Measurements from ENCODE around the gene DLK1. TPM values are rescaled to one million over a fixed set of nuclear protein-coding genes. Genes with fewer than 3 reads are reported as not detected.

The DLK1 gene
- total RNA-seq, 2 experiments from 2014 or later = not detected

DNA sequence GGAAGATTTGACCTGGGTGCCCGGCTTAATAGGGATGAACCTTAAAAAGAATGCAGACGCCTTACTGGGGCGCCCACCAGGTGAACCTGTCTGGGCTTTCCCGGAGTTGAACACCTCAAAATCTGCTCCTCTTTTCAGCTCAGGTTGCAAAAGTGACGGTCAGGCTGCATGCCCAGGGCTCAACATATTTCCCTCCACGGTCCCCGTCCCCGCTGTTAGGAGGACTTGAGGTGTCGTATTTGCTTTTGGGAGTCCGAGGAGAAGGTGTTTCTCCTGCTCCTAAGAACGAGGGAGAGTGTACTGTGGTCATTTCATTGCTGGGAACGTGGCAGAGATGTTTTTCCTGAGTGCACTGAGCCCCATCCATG, 1.2 kb downstream of the DLK1 start:
- no peaks in the 10 kb centered on the region for H3K36me3 Mint-ChIP-seq
- no peak for ATAC-seq (ENCODE audit: low read depth)
- H3K4me1 Mint-ChIP-seq = no peaks in the 10 kb centered on the region
- no peak for DNase-seq
- H3K27me3 Mint-ChIP-seq = peaks cover 30% of the 10 kb centered on the region
- POLR2A ChIA-PET = no interaction called here
- H3K27ac Mint-ChIP-seq = no peak overlapping the region
- H3K4me3 Mint-ChIP-seq = no peak overlapping the region
- no peaks in the 10 kb centered on the region for H3K9me3 Mint-ChIP-seq

DNA sequence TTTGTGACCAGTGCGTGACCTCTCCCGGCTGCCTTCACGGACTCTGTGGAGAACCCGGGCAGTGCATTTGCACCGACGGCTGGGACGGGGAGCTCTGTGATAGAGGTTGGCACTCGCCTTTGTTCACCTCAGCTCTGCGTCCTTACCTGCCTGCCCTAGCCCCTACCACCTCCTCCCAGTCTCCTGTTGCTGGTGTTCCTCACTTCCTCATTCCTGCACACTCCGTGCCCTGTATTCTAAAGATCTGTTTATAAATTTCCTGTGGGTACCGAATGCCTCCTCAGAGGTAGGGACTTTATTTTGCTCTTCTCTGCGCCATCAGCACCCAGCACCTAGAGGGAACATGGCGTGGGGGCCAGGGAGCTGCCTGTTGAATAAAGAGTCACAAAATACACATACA, 2.3 kb downstream of the DLK1 start:
- POLR2A ChIA-PET = no interaction called here
- peaks cover 30% of the 10 kb centered on the region for H3K27me3 Mint-ChIP-seq

DNA sequence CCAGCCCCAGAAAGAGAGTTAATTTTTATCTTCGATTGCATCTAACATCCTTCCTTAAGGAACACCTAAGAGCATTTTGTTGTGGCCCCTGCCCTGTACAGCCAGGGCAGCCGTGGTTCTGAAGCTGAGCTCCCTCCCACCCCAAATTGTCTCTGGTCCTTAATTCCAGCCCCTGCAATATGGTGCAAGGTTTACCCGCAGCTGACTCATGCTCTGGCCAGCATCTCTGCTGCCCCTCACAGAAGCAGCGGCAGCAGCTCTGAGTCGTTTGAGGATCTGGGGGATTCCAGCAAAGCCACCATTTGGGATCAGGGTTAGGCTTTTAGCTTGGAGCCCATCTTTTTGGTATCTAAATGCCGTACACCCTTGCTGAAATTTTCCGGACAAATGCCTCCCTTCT, 3.3 kb downstream of the DLK1 start:
- H3K27ac Mint-ChIP-seq = no peak overlapping the region
- no peaks in the 10 kb centered on the region for H3K9me3 Mint-ChIP-seq
- no peaks in the 10 kb centered on the region for H3K4me1 Mint-ChIP-seq
- peaks cover 30% of the 10 kb centered on the region for H3K27me3 Mint-ChIP-seq
- ATAC-seq (ENCODE audit: low read depth) (no peak), DNase-seq (no peak)
- no peak overlapping the region for H3K4me3 Mint-ChIP-seq
- POLR2A ChIA-PET = no interaction called here
- H3K36me3 Mint-ChIP-seq = no peaks in the 10 kb centered on the region

More for the DNA sequence above, 2.3 kb downstream of the DLK1 start:
- Mint-ChIP-seq H3K36me3 (no peaks in the 10 kb centered on the region), H3K27ac (no peak overlapping the region), H3K4me3 (no peak overlapping the region), H3K4me1 (no peaks in the 10 kb centered on the region), H3K9me3 (no peaks in the 10 kb centered on the region)
- ATAC-seq (ENCODE audit: low read depth) = no peak
- no peak for DNase-seq

DNA sequence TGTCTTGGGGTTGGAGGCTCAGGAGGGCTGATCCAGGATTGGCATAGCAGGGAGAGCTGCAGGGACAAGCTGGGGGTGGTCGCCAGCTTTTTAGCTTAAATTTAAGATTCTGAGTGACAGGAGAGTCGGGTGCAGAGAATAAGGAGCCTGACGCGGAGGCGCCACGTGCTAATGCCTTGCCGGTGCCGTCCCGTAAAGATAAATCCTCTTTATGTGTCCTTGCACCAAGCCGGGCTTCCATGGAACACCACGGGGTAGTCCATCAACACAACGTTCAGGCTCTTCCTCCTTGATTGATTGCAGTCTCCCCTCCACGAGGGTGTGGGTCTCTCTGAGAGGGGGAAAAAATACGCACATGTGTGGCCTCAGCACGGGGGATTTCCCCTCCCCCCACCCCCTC, 3.9 kb downstream of the DLK1 start:
- ATAC-seq (ENCODE audit: low read depth) (no peak), DNase-seq (no peak)
- no peak overlapping the region for H3K4me3 Mint-ChIP-seq
- no peaks in the 10 kb centered on the region for H3K4me1 Mint-ChIP-seq
- H3K27me3 Mint-ChIP-seq = peaks cover 28% of the 10 kb centered on the region
- POLR2A ChIA-PET = no interaction called here
- no peak overlapping the region for H3K27ac Mint-ChIP-seq
- no peaks in the 10 kb centered on the region for H3K36me3 Mint-ChIP-seq
- H3K9me3 Mint-ChIP-seq = no peaks in the 10 kb centered on the region

DNA sequence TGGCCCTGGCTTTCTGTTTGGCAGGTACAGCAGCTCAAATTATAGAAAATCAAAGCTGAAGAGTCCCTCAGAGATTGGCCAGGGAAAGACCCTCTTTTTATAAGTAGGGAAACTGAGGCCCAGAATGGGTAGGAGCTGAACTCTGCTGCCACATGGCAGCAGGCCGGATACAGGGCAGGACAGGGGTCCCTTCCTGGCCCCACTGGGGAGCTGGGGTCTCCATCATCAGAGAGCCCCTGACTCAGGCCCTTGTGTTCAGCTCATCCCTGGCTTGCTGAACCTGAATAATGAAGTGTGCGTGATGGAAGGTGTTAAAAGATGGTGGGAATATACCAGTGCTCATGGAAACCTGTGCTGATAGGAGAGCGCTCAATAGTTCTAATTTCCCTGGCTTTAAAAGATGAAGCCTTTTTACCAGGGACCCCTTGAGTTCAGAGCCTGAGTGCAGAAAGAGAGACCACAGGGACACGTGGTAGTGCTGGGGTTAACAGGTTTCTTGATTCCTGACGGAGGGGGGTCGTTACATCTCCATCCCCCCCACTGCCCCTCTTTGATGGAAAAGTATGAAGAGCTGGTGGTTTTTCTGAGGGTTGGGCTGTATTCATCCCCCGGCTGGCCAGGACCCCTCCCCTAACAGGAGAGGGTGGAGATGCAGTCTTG, 4.4 kb downstream of the DLK1 start:
- POLR2A ChIA-PET = no interaction called here
- H3K4me3 Mint-ChIP-seq = no peak overlapping the region
- ATAC-seq (ENCODE audit: low read depth) = no peak
- no peaks in the 10 kb centered on the region for H3K36me3 Mint-ChIP-seq
- H3K27me3 Mint-ChIP-seq = peaks cover 22% of the 10 kb centered on the region
- DNase-seq = no peak
- H3K4me1 Mint-ChIP-seq = no peaks in the 10 kb centered on the region
- no peaks in the 10 kb centered on the region for H3K9me3 Mint-ChIP-seq
- H3K27ac Mint-ChIP-seq = no peak overlapping the region

DNA sequence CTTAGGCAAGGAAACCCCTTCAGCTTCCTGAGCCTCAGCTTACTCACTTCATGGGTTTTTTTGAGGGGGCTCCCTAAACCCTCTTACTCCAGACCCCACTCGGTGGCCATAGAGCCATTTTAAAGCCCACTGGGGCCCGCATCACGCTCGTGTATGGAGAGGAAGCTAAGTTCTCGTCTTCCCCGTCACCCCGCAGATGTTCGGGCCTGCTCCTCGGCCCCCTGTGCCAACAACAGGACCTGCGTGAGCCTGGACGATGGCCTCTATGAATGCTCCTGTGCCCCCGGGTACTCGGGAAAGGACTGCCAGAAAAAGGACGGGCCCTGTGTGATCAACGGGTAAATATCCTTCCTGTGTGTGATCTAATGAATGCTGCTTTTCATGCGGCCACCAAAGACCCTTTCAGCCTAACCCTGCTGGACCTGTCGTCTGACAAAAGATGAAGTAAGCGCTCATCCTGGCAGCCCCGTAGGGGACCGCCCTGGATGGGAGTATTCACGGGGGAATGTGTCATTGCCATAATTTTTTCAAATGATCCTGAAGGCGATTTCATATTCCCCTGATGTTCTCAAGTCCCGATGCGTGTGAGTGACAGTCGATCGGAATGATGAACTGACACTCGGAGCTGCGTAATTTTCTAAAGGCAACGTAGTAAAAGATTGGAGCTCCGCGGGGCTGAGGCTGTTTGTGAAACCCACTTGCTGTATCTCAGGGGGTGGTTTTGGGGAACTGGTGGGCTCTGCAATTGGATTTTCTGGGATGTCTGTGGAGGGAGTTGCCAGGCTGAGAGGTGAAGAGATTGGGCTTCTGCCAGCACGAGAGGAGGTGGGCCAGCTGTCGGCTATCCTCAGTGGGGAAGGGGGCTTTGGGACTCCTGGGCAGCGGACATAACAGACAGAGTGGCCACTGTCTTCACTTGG, 5.4 kb downstream of the DLK1 start:
- ATAC-seq (ENCODE audit: low read depth) (no peak), DNase-seq (no peak)
- no peaks in the 10 kb centered on the region for H3K36me3 Mint-ChIP-seq
- POLR2A ChIA-PET = no interaction called here
- no peaks in the 10 kb centered on the region for H3K4me1 Mint-ChIP-seq
- peaks cover 18% of the 10 kb centered on the region for H3K27me3 Mint-ChIP-seq
- H3K9me3 Mint-ChIP-seq = no peaks in the 10 kb centered on the region
- no peak overlapping the region for H3K27ac Mint-ChIP-seq
- no peak overlapping the region for H3K4me3 Mint-ChIP-seq

DNA sequence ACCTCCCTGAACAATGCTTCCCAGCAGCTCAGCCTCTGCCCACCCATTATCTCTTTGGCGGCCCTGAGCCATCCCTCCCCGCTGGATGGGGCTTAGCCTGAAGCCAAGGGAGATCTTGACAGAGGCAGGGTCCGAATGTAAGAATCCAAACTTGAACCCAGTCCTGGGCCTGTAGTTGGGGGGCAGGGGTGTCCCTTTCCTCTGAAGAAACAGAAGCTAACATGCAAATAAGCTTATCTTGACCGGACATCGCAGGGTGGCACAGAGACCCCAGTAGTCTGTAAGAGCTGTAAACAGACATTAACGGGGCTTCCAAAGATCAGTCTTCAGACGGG, 6.0 kb downstream of the DLK1 start:
- Mint-ChIP-seq H3K36me3 (no peaks in the 10 kb centered on the region), H3K27ac (no peak overlapping the region), H3K27me3 (peaks cover 11% of the 10 kb centered on the region), H3K4me1 (no peaks in the 10 kb centered on the region), H3K9me3 (no peaks in the 10 kb centered on the region), H3K4me3 (no peak overlapping the region)
- DNase-seq = no peak
- no peak for ATAC-seq (ENCODE audit: low read depth)
- POLR2A ChIA-PET = no interaction called here

DNA sequence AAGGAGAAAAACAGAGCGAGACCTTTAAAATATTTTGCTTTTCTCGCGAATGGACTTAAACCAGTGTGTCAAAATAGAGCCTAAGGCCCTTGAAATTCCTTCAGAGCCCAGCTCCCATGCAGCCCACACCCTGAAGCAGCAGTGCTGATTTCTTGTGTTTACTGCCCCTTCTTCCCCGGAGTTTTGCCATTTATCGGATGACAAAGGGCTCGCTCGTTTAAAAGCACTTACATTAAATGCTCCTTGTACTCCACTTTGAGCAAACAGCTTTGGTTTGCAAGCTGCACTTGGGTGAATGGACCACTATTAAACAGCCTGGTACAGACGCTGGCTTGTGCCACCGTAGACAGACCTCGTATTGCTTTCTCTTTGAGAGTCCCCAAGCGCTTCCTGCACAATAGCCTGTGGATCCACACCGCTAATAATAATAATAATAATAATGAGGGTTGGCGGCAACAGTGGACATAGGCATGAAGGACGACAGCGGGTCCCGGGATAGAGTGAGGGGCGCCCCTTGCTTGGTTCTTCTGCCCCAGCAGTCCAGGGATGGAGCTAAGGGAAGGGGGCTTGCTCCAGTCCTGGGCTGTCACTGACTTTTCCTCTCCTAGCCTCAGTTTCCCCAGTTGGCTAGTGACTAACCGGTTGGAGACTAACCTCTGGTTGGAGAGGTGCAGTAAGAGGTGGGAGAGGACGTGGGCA, 6.6 kb downstream of the DLK1 start:
- POLR2A ChIA-PET = no interaction called here
- Mint-ChIP-seq H3K36me3 (no peaks in the 10 kb centered on the region), H3K9me3 (no peaks in the 10 kb centered on the region), H3K4me1 (no peaks in the 10 kb centered on the region), H3K4me3 (no peak overlapping the region), H3K27me3 (peaks cover 7% of the 10 kb centered on the region), H3K27ac (no peak overlapping the region)
- DNase-seq (no peak), ATAC-seq (ENCODE audit: low read depth) (no peak)

DNA sequence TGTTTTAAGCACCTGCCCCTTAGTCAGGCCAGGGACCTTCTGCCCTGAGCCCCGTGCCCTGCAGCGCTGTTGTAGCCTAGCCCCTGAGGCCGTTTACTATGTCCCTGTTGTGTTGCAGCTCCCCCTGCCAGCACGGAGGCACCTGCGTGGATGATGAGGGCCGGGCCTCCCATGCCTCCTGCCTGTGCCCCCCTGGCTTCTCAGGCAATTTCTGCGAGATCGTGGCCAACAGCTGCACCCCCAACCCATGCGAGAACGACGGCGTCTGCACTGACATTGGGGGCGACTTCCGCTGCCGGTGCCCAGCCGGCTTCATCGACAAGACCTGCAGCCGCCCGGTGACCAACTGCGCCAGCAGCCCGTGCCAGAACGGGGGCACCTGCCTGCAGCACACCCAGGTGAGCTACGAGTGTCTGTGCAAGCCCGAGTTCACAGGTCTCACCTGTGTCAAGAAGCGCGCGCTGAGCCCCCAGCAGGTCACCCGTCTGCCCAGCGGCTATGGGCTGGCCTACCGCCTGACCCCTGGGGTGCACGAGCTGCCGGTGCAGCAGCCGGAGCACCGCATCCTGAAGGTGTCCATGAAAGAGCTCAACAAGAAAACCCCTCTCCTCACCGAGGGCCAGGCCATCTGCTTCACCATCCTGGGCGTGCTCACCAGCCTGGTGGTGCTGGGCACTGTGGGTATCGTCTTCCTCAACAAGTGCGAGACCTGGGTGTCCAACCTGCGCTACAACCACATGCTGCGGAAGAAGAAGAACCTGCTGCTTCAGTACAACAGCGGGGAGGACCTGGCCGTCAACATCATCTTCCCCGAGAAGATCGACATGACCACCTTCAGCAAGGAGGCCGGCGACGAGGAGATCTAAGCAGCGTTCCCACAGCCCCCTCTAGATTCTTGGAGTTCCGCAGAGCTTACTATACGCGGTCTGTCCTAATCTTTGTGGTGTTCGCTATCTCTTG, 7.6 kb downstream of the DLK1 start:
- H3K9me3 Mint-ChIP-seq = no peaks in the 10 kb centered on the region
- no peak overlapping the region for H3K4me3 Mint-ChIP-seq
- H3K4me1 Mint-ChIP-seq = no peaks in the 10 kb centered on the region
- H3K27me3 Mint-ChIP-seq = no peaks in the 10 kb centered on the region
- ATAC-seq (ENCODE audit: low read depth) = no peak
- DNase-seq = no peak
- no peak overlapping the region for H3K27ac Mint-ChIP-seq
- H3K36me3 Mint-ChIP-seq = no peaks in the 10 kb centered on the region
- POLR2A ChIA-PET = no interaction called here

DNA sequence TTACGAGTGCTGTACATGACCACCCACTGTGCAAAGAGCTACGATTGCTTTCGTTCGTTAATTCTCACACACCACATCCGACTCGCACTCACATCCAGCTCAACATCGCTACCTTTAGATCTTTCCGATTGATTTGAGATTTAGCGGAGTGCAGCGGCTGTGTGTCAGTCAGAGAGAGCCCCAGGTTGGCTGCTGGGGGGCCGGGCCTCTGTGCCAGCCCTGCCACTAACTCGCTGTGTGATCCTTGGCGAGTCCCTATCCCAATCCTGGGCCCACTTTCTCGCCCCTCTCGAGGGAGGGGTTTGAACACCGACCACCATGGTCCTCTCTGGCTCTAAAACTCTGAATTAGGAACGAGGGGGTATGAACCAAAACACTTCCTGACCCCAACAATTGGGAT, 8.6 kb downstream of the DLK1 start:
- ATAC-seq (ENCODE audit: low read depth) = no peak
- no peaks in the 10 kb centered on the region for H3K36me3 Mint-ChIP-seq
- no peaks in the 10 kb centered on the region for H3K9me3 Mint-ChIP-seq
- DNase-seq = no peak
- H3K4me1 Mint-ChIP-seq = no peaks in the 10 kb centered on the region
- no peak overlapping the region for H3K27ac Mint-ChIP-seq
- H3K4me3 Mint-ChIP-seq = no peak overlapping the region
- POLR2A ChIA-PET = interaction anchor here (0.6 kb wide), 1 partner anchor 315 kb away, joined by 3 read pairs; no protein-coding TSS in a partner anchor
- H3K27me3 Mint-ChIP-seq = no peaks in the 10 kb centered on the region

DNA sequence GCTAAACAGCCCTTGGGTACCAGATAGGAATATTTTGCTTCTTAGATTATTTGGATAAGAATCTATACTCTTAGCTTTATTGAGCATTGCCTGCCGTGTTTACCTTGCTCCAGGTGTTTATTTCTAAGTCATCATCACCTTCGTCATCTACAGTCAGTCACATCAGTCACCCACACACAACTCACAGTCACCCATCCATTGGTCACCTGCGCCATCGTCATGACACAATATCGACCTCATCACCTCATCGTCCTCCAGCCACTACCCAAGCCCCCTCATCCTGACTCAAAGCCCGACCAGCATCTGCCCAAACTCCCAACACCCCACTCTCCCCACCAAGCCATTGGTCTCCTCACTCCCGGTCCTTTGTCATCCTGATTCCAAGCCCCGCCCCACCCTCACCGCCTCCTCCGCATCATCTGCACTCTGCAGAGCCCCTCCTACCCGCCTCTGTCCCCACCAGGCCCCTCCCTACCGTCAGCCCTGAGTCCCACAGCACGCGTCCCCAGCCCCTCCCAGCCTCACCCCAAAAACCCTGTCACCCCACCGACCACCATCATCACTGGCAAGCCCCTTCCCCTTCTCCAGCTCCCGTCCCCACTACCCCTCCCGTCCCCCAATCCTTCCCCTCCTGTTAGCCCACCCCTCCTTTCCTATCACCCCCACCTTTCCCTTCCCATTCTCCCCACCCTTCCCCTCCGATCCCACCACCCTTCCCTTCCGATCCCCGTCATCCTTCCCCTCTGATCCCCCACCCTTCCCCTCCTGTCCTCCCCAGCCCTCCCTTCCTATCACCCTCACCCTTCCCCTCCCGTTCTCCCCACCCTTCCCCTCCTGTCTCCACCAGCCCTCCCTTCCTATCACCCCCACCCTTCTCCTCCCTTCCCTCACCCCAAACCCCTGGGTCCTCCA, 9.8 kb downstream of the DLK1 start:
- Mint-ChIP-seq H3K36me3 (no peaks in the 10 kb centered on the region), H3K27ac (no peak overlapping the region), H3K4me3 (no peak overlapping the region), H3K9me3 (no peaks in the 10 kb centered on the region), H3K4me1 (no peaks in the 10 kb centered on the region), H3K27me3 (no peaks in the 10 kb centered on the region)
- DNase-seq (no peak), ATAC-seq (ENCODE audit: low read depth) (no peak)
- POLR2A ChIA-PET = interaction anchor here (0.6 kb wide), 1 partner anchor 316 kb away, joined by 3 read pairs; no protein-coding TSS in a partner anchor

DNA sequence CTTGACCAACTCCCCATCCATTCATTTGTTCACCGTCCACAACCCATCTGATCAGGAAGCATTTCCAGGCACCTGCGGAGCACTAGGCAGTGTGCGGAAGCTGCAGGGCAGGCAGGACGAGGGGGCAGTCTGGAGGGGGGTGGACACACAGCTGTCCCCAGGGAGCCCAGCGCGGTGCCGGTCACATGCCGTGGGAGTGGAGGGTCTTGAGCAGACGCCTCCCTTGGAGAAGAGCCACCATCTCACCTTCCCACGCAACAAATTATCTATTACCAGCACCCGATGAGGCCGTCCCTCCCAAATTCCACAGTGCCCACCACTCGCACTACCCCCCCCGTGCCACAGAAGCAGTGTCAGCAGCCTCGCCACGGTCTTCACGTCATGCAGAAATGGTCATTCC, 10.8 kb downstream of the DLK1 start:
- Mint-ChIP-seq H3K36me3 (no peaks in the 10 kb centered on the region), H3K4me1 (no peaks in the 10 kb centered on the region), H3K9me3 (no peaks in the 10 kb centered on the region), H3K27ac (no peak overlapping the region), H3K4me3 (no peak overlapping the region), H3K27me3 (no peaks in the 10 kb centered on the region)
- DNase-seq = no peak
- POLR2A ChIA-PET = no interaction called here
- no peak for ATAC-seq (ENCODE audit: low read depth)

Data from activated naive CD8-positive, alpha-beta T cell treated with anti-CD3 and anti-CD28 coated beads, Interleukin-2, amount 10 ng/mL, durations not matched to agents 7 days and 5 days (primary cell).